Subcutaneous preadipocyte (primary cell): Measurements from ENCODE around the gene POLA2. TPM values are rescaled to one million over a fixed set of nuclear protein-coding genes. Genes with fewer than 3 reads are reported as not detected.

Source experiments
- total RNA-seq: library from RNA; depleted of rRNA; stranded (reverse); fragments of >200 nt; gene quantifications from 2 replicates; pipeline ENCODE4 v1.2.3, GENCODE V29; 2012

POLA2 gene, protein sequence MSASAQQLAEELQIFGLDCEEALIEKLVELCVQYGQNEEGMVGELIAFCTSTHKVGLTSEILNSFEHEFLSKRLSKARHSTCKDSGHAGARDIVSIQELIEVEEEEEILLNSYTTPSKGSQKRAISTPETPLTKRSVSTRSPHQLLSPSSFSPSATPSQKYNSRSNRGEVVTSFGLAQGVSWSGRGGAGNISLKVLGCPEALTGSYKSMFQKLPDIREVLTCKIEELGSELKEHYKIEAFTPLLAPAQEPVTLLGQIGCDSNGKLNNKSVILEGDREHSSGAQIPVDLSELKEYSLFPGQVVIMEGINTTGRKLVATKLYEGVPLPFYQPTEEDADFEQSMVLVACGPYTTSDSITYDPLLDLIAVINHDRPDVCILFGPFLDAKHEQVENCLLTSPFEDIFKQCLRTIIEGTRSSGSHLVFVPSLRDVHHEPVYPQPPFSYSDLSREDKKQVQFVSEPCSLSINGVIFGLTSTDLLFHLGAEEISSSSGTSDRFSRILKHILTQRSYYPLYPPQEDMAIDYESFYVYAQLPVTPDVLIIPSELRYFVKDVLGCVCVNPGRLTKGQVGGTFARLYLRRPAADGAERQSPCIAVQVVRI
- total RNA-seq, result 9.9 and 17.6 TPM in 2 replicates

DNA sequence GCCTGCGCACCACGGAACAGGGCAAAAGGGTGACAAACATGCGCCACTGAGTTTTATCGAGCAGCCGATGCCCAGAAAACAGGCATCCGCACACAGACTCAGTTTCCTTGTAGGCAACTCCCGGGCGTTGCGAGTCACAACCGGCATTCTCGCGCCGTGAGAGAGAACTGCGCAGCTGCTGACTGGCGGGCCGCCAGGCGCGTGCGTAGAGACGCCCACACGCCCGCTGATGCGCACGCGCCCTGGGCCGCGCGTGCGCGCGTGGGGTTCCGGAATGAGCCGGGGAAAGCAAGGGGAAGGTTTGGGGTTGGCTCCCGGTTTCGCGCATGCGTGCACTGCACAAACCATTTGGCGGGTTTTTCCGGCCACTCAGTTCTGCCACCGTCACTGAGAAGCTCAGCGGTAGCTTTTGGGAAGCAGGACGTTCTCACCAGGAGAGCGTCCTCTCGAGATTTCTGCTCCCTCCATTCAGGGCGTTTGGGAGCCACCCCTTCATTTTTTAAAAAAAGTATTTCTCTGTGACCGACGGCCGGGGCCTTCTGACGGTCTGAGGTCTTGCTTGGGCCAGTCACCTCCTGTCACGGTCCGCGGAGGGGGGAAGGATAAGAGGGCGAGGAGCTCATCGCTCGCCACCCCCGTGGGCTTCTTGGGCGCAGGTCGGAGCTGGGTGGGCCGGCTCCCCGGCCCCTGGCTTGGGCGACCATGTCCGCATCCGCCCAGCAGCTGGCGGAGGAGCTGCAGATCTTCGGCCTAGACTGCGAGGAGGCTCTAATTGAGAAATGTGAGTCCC, at the start of gene POLA2:
POLA2 (plus strand) TSS at position 372 of the 790 bp plus-strand sequence; CDS start at position 703, 331 bp downstream.

DNA sequence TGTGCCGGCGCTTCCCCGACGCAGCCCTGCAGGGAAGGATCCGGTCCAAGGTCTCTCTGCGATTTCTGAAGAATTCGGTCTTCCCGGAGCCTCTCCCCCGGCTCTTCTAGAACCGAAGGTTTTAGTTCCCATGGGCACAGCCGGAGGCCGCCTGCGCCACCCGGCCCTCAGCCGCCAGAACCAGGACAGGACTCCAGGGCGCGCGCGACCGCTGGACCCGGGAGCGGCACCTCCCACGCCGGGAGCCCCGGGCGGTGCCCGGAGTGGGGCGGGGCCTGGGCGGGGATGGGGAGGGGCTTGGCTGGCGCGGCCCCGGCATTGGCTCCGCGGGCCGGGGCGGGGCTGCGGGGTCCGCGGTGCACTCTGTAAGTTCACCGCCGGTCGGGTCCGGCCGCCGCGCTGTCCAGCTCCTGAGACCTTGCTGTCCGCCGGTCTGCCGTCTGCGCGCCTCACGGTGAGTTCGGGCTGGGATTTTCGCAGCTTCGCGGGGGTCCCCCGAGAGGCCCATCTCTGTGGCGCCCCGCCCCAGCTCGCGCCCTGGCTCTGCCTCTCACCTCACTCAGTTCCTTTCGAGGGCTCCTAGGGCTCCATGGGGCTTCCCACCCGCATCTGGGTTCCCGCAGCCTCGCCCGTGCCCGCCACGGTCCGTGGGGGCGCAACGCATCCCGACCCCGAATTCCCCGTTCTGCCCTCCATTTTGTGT, 52.9 kb downstream of the POLA2 start, which contains the start of gene CDC42EP2:
CDC42EP2 (plus strand) TSS at position 366 of the 703 bp plus-strand sequence. CDS start 6,033 bp downstream, outside the sequence.

Other genes with a start within 250 kb of the POLA2 start
- 46.7 and 63.2 TPM in 2 replicates for gene ARL2, start 247.8 kb upstream of the POLA2 start, total RNA-seq
- gene SNX15, start 234.5 kb upstream of the POLA2 start, total RNA-seq, result 12.1 and 13.2 TPM in 2 replicates
- 17.6 and 19.4 TPM in 2 replicates for gene SAC3D1, start 220.8 kb upstream of the POLA2 start, total RNA-seq
- 10.8 and 14.3 TPM in 2 replicates for gene NAALADL1, start 203.4 kb upstream of the POLA2 start, total RNA-seq
- 12.5 and 18.6 TPM in 2 replicates for gene CDCA5, start 177.9 kb upstream of the POLA2 start, total RNA-seq
- 26.8 and 29.0 TPM in 2 replicates for gene ZFPL1, start 177.7 kb upstream of the POLA2 start, total RNA-seq
- gene VPS51, start 165.7 kb upstream of the POLA2 start, total RNA-seq, result 122 and 127 TPM in 2 replicates
- 13.2 and 14.3 TPM in 2 replicates for gene TM7SF2, start 150.1 kb upstream of the POLA2 start, total RNA-seq
- 12.9 and 13.1 TPM in 2 replicates for gene ZNHIT2, start 144.3 kb upstream of the POLA2 start, total RNA-seq
- 193 and 272 TPM in 2 replicates for gene FAU, start 139.8 kb upstream of the POLA2 start, total RNA-seq
- 24.6 and 30.1 TPM in 2 replicates for gene MRPL49, start 139.6 kb upstream of the POLA2 start, total RNA-seq
- gene SYVN1, start 127.4 kb upstream of the POLA2 start, total RNA-seq, result 12.5 and 15.1 TPM in 2 replicates
- gene SPDYC, start 91.7 kb upstream of the POLA2 start, total RNA-seq, result not detected in 2 replicates
- gene CAPN1, start 80.0 kb upstream of the POLA2 start, total RNA-seq, result 120 and 136 TPM in 2 replicates
- 49.6 and 58.8 TPM in 2 replicates for gene CDC42EP2, start 52.9 kb downstream of the POLA2 start, total RNA-seq
- 49.2 and 52.0 TPM in 2 replicates for gene DPF2, start 71.9 kb downstream of the POLA2 start, total RNA-seq
- gene TIGD3, start 92.8 kb downstream of the POLA2 start, total RNA-seq, result under 0.01 TPM in 2 replicates
- 3.3 and 4.0 TPM in 2 replicates for gene SLC25A45, start 120.7 kb downstream of the POLA2 start, total RNA-seq
- 50.3 and 57.3 TPM in 2 replicates for gene FRMD8, start 124.7 kb downstream of the POLA2 start, total RNA-seq
- 228 and 325 TPM in 2 replicates for gene NEAT1, start 160.8 kb downstream of the POLA2 start, total RNA-seq
- gene MALAT1, start 237.1 kb downstream of the POLA2 start, total RNA-seq, result 5,567 and 6,141 TPM in 2 replicates